HepG2 (cell line): ENCODE measurements around the gene PRRT2. TPM values are rescaled to one million over a fixed set of nuclear protein-coding genes. Genes with fewer than 3 reads are reported as not detected.

Experiments
- ARID2 ChIP-seq: sonication (generic); formaldehyde crosslinking; IDR thresholded peaks from 2 replicates; pipeline ENCODE4 v1.8.1; 2022; ENCODE audit warnings: mild to moderate bottlenecking, missing genetic modification reagents, borderline replicate concordance
- DNMT3B ChIP-seq: conservative IDR thresholded peaks from 2 replicates; pipeline ENCODE4 v1.6.1; 2016; ENCODE audit warnings: missing biosample characterization, control low read depth
- HNRNPL ChIP-seq: fragments of 200-400 bp; formaldehyde crosslinking; IDR thresholded peaks from 2 replicates; pipeline ENCODE4 v1.6.1; 2017; ENCODE audit warnings: mild to moderate bottlenecking, low read depth, low read length
- HOXA7 ChIP-seq: sonication (generic); formaldehyde crosslinking; IDR thresholded peaks from 2 replicates; pipeline ENCODE4 v1.8.1; 2022; ENCODE audit warnings: mild to moderate bottlenecking, missing genetic modification reagents, moderate library complexity
- MEIS1 ChIP-seq: sonication (generic); formaldehyde crosslinking; IDR thresholded peaks from 2 replicates; pipeline ENCODE4 v1.9.0; 2021; ENCODE audit warnings: mild to moderate bottlenecking, missing genetic modification reagents, moderate library complexity, borderline replicate concordance
- NAIF1 ChIP-seq: sonication (generic); formaldehyde crosslinking; IDR thresholded peaks from 2 replicates; pipeline ENCODE4 v1.5.0; 2020; ENCODE audit warnings: mild to moderate bottlenecking, missing genetic modification reagents, borderline replicate concordance
- NRL ChIP-seq: sonication (generic); formaldehyde crosslinking; IDR thresholded peaks from 2 replicates; pipeline ENCODE4 v1.5.0; 2020; ENCODE audit warnings: missing genetic modification reagents, mild to moderate bottlenecking, moderate library complexity, borderline replicate concordance
- PATZ1 ChIP-seq: sonication (generic); formaldehyde crosslinking; IDR thresholded peaks from 2 replicates; pipeline ENCODE4 v1.4.0; 2020; ENCODE audit warnings: missing genetic modification reagents
- PHB2 ChIP-seq: fragments of 450-650 bp; IDR thresholded peaks from 2 replicates; pipeline ENCODE4 v1.6.1; 2018; ENCODE audit not compliant: partially characterized antibody
- RAD21 ChIP-seq: fragments of 450-650 bp; formaldehyde crosslinking; IDR thresholded peaks from 2 replicates; pipeline ENCODE4 v1.5.0; 2020; ENCODE audit warnings: mild to moderate bottlenecking
- ZNF121 ChIP-seq: sonication (generic); formaldehyde crosslinking; IDR thresholded peaks from 2 replicates; pipeline ENCODE4 v1.5.0; 2020; ENCODE audit warnings: mild to moderate bottlenecking, missing genetic modification reagents
- ZNF160 ChIP-seq: sonication (generic); formaldehyde crosslinking; IDR thresholded peaks from 2 replicates; pipeline ENCODE4 v1.8.0; 2022; ENCODE audit warnings: mild to moderate bottlenecking, inconsistent platforms, missing genetic modification reagents
- ZNF17 ChIP-seq: sonication (generic); formaldehyde crosslinking; IDR thresholded peaks from 2 replicates; pipeline ENCODE4 v1.5.0; 2020; ENCODE audit warnings: mild to moderate bottlenecking, missing genetic modification reagents
- ZNF432 ChIP-seq: sonication (generic); formaldehyde crosslinking; IDR thresholded peaks from 2 replicates; pipeline ENCODE4 v1.5.0; 2020; ENCODE audit warnings: missing genetic modification reagents, mild to moderate bottlenecking, borderline replicate concordance
- ZNF720 ChIP-seq: sonication (generic); formaldehyde crosslinking; IDR thresholded peaks from 2 replicates; pipeline ENCODE4 v1.4.0; 2020; ENCODE audit warnings: missing genetic modification reagents
- ZNF772 ChIP-seq: sonication (generic); formaldehyde crosslinking; IDR thresholded peaks from 2 replicates; pipeline ENCODE4 v1.5.0; 2020; ENCODE audit warnings: mild to moderate bottlenecking, missing genetic modification reagents
- ZNF790 ChIP-seq: sonication (generic); formaldehyde crosslinking; IDR thresholded peaks from 2 replicates; pipeline ENCODE4 v1.8.0; 2022; ENCODE audit warnings: missing genetic modification reagents, mild to moderate bottlenecking, borderline replicate concordance
- polyA plus RNA-seq, 8 experiments: library from polyadenylated mRNA; depleted of rRNA in 3 of 8; stranded (reverse) in 7 of 8; unstranded in 1 of 8; fragments of >200 nt; fragmentation: Illumina TruSeq in 4 of 8; extraction: Trizol in 4 of 8; gene quantifications; 2 replicates each; pipeline versions ENCODE4 v1.2.1 to v1.2.3, GENCODE V29; 2011 to 2016; ENCODE audit warnings: low read depth in 4 of 8, missing spikeins in 1 of 8, mixed read lengths in 1 of 8; ENCODE audit not compliant: insufficient read depth in 1 of 8
- total RNA-seq, 5 experiments: library from RNA; depleted of rRNA; stranded (reverse); fragments of >200 nt; fragmentation: Illumina TruSeq; extraction: Trizol; gene quantifications; 2 replicates each; pipeline ENCODE4 v1.2.3, GENCODE V29; 2016; ENCODE audit warnings: low read depth in 1 of 5
- TF ChIP-seq, protein P1 (sequence below): sonication (generic); formaldehyde crosslinking; IDR thresholded peaks from 2 replicates; pipeline ENCODE4 v1.4.0; 2020; ENCODE audit warnings: low read depth, mild to moderate bottlenecking, missing genetic modification reagents
- TF ChIP-seq, protein P2 (sequence below): IDR thresholded peaks from 2 replicates; pipeline ENCODE4 v1.6.1; 2016; ENCODE audit warnings: missing genetic modification reagents, missing compliant biosample characterization
- TF ChIP-seq, protein P3 (sequence below): IDR thresholded peaks from 2 replicates; pipeline ENCODE4 v1.6.1; 2016; ENCODE audit warnings: control low read depth
- TF ChIP-seq, protein P4 (sequence below): IDR thresholded peaks from 2 replicates; pipeline ENCODE4 v1.6.1; 2016

Gene PRRT2
- total and polyA plus RNA-seq, 2 of the 13 experiments (the other 11 are each of a cell fraction or from before 2014, with no cell fraction given) = 0.51 to 1.1 TPM

- TF ChIP-seq, protein P1, sequence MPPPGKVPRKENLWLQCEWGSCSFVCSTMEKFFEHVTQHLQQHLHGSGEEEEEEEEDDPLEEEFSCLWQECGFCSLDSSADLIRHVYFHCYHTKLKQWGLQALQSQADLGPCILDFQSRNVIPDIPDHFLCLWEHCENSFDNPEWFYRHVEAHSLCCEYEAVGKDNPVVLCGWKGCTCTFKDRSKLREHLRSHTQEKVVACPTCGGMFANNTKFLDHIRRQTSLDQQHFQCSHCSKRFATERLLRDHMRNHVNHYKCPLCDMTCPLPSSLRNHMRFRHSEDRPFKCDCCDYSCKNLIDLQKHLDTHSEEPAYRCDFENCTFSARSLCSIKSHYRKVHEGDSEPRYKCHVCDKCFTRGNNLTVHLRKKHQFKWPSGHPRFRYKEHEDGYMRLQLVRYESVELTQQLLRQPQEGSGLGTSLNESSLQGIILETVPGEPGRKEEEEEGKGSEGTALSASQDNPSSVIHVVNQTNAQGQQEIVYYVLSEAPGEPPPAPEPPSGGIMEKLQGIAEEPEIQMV (CRISPR knock-in tag) = peak; percentile 72; the same call in 1 of the 2 replicates
- TF ChIP-seq NAIF1 (CRISPR knock-in tag) (0 out of 2 replicates have a peak, but pooled peaks have one; percentile 59), ZNF772 (CRISPR knock-in tag) (no peak), ZNF160 (peak; percentile 77), ZNF432 (CRISPR knock-in tag) (no peak; the same call in 1 of the 2 replicates), DNMT3B (CRISPR knock-in tag) (0 out of 2 replicates have a peak, but pooled peaks have one; percentile 38), MEIS1 (CRISPR knock-in tag) (peak; percentile 100), ZNF121 (CRISPR knock-in tag) (peak; percentile 94), NRL (peak; percentile 63; the same call in 1 of the 2 replicates), ZNF790 (CRISPR knock-in tag) (no peak), RAD21 (no peak), ZNF720 (CRISPR knock-in tag) (no peak), ARID2 (no peak), PATZ1 (CRISPR knock-in tag) (peak; percentile 62), PHB2 (no peak), ZNF17 (CRISPR knock-in tag) (no peak), HOXA7 (CRISPR knock-in tag) (no peak), HNRNPL (peak; percentile 91)
- TF ChIP-seq, protein P2, sequence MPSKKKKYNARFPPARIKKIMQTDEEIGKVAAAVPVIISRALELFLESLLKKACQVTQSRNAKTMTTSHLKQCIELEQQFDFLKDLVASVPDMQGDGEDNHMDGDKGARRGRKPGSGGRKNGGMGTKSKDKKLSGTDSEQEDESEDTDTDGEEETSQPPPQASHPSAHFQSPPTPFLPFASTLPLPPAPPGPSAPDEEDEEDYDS (CRISPR knock-in tag) = peak; percentile 46; the same call in 1 of the 2 replicates
- TF ChIP-seq, protein P3, sequence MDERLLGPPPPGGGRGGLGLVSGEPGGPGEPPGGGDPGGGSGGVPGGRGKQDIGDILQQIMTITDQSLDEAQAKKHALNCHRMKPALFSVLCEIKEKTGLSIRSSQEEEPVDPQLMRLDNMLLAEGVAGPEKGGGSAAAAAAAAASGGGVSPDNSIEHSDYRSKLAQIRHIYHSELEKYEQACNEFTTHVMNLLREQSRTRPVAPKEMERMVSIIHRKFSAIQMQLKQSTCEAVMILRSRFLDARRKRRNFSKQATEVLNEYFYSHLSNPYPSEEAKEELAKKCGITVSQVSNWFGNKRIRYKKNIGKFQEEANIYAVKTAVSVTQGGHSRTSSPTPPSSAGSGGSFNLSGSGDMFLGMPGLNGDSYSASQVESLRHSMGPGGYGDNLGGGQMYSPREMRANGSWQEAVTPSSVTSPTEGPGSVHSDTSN = peak; percentile 88
- TF ChIP-seq, protein P4, sequence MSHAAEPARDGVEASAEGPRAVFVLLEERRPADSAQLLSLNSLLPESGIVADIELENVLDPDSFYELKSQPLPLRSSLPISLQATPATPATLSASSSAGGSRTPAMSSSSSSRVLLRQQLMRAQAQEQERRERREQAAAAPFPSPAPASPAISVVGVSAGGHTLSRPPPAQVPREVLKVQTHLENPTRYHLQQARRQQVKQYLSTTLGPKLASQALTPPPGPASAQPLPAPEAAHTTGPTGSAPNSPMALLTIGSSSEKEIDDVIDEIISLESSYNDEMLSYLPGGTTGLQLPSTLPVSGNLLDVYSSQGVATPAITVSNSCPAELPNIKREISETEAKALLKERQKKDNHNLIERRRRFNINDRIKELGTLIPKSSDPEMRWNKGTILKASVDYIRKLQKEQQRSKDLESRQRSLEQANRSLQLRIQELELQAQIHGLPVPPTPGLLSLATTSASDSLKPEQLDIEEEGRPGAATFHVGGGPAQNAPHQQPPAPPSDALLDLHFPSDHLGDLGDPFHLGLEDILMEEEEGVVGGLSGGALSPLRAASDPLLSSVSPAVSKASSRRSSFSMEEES = peak; percentile 81
Measured at GRCh38 chr16:29765167-29766032, 46.6 kb upstream of the PRRT2 start (continued).
